NCI-H146 treated with DMSO at 0.1 percent for 48 hours (cell line): Measurements from ENCODE around the gene ZNF783.
A peak's percentile ranks its signal among the peaks of the same experiment; 100 is the strongest.
"Not testable (repeated sequence)": the region's sequence is repeated elsewhere in the genome, so short reads cannot be mapped to it uniquely, and the experiment has no call there.

Source experiments
- DNase-seq: peaks from one replicate; lab custom pipeline; 2025; ENCODE audit not compliant: unreplicated experiment; lab: John Stamatoyannopoulos, UW

The ZNF783 gene

GRCh38 chr7:149239345-149240143 is 22.5 kb upstream of the ZNF783 start, which contains the start of gene ZNF212:
ZNF212 (plus strand) TSS chr7:149239651; CDS start chr7:149239779, 128 bp downstream.
- DNase-seq: peak; percentile 61

DNA sequence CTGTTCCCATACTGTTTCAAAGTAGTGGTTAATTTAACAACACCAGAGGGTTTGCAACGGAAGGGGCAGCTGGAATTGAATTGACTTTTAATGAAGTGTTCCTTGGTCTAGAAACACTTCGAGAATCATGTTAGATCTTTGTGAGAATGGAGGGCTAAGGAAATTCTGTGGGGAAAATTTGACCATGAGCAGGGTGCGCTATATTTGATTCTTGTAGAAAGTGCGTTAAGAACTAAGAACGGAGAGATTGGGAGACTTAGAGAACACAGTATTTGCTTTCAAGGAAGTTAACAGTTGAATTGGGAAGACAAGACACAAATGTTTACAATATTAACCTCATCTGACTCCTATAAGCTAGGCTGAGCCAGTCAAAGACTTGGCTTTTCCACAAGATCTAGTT is 21.4 kb upstream of the ZNF783 start:
- no peak for DNase-seq

DNA sequence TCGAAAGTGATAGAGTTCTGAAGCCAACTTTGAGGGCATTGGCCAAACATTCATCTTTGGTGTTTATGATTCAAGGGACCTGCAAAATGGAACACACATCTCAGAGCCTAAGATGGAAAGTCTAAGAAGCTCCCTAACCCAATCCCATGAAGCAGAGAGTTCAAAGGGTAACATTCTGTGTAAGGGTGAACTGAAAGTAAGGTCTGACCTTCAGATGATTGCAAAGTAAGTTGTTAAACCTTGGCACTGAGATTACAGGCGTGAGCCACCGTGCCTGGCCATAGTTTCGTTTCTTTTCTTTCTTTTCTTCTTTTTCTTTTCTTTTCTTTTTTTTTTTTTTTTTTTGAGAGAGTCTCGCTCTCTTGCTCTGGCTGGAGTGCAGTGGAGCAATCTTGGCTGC is 20.3 kb upstream of the ZNF783 start:
- no peak for DNase-seq

DNA sequence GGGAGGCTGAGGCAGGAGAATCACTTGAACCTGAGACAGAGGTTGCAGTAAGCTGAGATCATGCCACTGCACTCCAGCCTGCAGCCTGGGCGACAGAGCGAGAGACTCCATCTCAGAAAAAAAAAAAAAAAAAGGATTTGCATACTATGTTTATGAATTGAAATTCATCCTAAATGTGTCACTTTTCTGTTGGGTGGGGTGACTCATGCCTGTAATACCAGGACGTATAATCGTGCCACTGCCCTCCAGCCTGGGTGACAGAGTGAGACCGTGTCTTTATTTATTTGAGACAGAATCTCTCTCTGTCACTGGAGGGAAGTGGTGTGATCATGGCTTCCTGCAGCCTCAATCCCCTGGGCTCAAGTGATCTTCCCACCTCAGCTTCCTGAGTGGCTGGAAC is 16.8 kb upstream of the ZNF783 start:
- no peak for DNase-seq

- no peak for DNase-seq
These were observed 16.3 kb upstream of the ZNF783 start for GRCh38 chr7:149245744-149246143.

- no peak for DNase-seq
These were observed 13.2 kb upstream of the ZNF783 start for GRCh38 chr7:149248777-149249176.

DNA sequence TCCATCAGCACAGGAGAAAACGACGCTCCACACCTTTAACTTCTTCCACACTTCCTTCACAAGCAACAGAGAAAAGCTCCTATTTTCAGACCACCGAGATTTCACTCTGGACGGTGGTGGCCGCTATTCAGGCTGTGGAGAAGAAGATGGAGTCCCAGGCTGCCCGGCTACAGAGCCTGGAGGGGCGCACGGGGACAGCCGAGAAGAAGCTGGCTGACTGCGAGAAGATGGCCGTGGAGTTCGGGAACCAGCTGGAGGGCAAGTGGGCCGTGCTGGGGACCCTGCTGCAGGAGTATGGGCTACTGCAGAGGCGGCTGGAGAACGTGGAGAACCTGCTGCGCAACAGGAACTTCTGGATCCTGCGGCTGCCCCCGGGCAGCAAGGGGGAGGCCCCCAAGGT is 11.8 kb upstream of the ZNF783 start:
- DNase-seq: not testable (repeated sequence)

DNA sequence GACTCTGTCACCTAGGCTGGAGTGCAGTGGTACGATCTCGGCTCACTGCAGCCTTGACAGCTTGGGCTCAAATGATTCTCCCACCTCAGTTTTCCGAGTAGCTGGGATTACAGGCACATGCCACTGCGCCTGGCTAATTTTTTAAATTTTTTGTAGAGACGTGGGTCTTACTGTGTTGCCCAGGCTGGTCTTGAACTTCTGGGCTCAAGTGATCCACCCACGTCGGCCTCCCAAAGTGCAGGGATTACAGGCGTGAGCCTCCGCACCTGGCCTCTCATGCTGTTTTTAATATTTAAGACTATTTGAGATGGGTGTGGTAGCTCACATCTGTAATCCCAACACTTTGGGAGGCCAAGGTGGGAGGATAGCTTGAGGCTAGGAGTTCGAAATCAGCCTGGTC is 10.5 kb upstream of the ZNF783 start:
- not testable (repeated sequence) for DNase-seq

GRCh38 chr7:149252378-149252777 is 9.6 kb upstream of the ZNF783 start:
- DNase-seq: no peak

DNA sequence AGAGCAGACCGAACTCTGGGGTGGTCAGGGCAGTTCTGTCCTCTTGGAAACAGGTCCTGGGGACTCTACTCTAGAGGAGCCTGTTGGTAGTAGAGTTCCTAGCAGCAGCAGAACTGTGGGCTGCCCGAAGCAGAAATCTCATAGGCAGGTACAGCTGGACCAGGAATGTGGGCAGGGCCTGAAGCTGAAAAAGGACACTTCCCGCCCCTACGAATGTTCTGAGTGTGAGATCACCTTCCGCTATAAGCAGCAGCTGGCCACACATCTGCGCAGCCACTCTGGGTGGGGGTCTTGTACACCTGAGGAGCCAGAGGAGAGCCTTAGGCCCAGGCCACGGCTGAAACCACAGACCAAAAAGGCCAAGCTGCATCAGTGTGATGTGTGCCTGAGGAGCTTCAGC is 8.3 kb upstream of the ZNF783 start:
- no peak for DNase-seq

DNA sequence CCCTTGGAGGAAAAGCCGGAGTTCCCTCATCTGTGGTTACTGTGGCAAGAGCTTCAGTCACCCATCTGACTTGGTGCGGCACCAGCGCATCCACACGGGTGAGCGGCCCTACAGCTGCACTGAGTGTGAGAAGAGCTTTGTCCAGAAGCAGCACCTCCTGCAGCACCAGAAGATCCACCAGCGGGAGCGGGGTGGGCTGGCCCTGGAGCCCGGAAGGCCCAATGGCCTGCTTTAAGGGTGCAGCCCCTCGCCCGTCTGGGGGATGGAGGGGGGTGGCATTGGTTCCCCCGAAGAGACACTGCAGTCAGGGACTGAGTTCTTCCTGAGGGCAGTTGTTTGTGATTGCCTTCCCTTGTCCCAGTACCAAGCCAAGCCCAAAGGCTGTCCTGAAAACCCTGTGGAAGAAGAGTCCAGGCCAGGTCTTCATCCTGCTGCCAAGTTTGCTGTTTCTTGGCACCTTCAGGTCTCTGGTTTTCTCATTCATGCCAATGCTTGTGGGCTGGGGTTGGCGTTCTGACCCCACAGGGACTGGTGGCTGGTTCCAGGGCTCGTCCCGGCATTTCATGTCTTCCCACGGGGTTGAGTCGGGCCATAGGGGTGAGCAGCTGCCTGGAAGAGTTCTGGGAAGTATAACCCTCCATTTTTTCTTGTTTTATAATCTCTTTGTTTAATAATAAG is 7.7 kb upstream of the ZNF783 start:
- no peak for DNase-seq

DNA sequence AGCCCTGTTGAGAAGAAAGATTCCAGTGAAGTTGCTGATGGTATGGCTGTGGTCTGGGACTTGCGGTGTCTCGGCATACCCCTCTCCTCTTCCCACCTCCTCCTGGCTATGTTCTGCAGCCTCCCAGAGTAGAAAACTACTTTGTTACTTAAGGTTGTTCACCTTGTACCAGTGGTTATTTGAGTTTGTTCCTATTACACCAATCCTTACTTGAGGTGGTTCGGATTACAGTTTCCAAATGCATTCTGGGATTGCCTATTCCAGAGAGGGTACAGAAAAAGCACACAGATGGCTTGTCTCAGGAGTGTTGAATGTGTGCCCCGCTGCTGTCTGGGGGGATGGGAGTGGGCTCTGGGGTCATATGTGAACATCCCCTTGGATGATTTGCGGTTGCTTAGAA is 6.8 kb upstream of the ZNF783 start:
- DNase-seq: no peak

- DNase-seq: no peak
These were observed 5.4 kb upstream of the ZNF783 start for GRCh38 chr7:149256568-149256967.

- DNase-seq: no peak
These were observed 4.8 kb upstream of the ZNF783 start for GRCh38 chr7:149257146-149257545.

GRCh38 chr7:149261316-149261828 is 624 bp upstream of the ZNF783 start:
- DNase-seq: no peak

DNA sequence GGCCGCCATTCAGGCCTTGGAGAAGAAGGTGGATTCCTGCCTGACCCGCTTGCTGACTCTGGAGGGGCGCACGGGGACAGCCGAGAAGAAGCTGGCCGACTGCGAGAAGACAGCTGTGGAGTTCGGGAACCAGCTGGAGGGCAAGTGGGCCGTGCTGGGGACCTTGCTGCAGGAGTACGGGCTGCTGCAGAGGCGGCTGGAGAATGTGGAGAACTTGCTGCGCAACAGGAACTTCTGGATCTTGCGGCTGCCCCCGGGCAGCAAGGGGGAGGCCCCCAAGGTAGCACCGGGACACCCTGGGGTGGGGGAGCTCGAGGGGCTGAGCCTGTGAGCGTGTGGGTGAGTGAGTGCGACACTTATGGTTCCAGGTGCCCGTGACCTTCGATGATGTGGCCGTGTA is 4.5 kb downstream of the ZNF783 start:
- DNase-seq: no peak

GRCh38 chr7:149267733-149268132 is 5.7 kb downstream of the ZNF783 start:
- no peak for DNase-seq

- not testable (repeated sequence) for DNase-seq
These were observed 12.4 kb downstream of the ZNF783 start for GRCh38 chr7:149274424-149274823.

DNA sequence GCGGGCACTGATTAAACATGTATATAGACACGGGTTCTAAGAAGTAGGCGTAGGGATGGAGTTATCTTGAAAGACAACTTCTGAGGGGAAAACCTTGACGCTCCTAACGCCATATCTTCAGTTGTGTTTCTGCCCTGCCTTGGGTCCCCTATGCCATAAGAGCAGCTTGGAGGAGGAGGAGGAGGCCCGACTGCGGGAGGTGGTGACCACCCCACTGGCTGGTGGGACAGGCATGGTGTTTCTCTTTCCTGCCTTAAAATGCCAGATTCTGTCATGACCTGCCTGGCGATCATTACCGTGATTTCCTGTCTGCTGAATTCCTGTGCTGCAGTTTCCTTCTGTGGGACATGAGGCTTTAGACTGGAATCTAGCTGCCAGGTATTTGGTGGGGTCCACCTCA is 15.9 kb downstream of the ZNF783 start:
- no peak for DNase-seq

DNA sequence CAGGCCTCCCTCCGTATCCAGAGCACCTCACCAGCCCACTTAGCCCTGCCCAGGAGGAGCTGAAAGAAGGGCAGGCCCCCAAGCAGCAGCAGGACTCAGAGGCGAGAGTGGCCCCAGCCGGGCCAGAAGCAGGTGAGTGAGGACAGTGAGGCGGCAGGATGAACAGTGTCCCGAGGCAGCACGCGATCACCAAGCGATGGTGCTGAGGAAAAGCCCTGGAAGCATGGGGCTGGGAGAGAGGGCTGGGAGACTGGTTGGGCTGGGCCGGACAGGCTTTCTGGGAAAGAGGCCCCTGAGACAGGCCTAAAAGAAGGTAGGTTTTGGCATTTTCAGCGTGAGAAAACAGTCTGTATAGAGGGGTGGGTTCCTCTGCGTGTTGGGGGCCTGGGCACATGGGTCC is 16.4 kb downstream of the ZNF783 start:
- DNase-seq: no peak

DNA sequence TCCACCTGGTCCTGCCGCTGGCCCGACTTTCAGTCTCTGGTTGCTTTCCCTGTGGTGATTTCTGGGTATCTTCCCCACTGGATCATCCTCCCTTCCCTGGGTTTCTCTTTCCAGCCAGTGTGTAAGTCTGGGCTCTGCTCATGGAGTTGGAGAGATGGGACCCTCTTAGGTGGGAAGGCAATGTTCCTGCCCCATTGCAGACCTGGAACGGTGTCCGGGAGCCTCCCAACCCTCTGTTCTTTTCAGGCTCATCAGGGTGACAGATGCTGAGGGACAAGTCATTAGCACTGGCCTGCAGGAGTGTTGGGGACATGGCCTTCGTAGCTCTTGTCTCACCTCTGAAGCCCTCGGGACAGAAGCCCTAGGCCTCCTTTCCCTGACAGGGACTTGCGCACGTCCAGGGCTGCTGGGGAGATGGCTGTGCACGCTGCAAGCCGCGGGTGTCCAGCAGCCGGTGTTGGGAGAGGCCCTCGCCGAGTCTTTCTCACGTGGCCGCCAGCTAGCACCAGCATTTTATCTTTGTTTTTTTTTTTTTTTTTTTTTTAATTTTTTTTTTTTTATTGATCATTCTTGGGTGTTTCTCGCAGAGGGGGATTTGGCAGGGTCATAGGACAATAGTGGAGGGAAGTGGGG is 17.2 kb downstream of the ZNF783 start:
- no peak for DNase-seq

DNA sequence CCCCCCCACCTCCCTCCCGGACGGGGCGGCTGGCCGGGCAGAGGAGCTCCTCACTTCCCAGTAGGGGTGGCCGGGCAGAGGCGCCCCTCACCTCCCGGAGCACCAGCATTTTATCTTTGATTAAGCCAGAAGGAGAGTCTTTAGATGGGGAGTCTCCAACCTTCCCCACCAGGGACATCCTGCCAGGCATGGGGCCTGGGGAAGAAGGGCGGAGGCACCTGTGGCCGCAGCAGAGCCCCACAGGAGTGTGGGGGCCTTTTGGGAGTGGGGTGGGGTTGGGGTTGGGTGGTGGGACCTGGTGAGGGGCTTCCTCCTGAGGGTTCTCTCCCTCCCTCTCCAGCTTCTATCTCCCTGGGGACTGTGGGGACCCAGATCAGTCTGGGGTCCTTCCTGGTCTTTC is 18.2 kb downstream of the ZNF783 start:
- no peak for DNase-seq
